Loucy (cell line): ENCODE results near the gene CD300A.

Experiments
- H2AFZ ChIP-seq: fragments of 200-600 bp; sonication (generic); 2 replicates; pipeline ENCODE4 v1.6.0; 2016; ENCODE audit warnings: antibody characterized with exemption, mild to moderate bottlenecking, low read length, moderate library complexity
- H3F3A ChIP-seq: fragments of 200-600 bp; 2 replicates; pipeline ENCODE4 v1.6.0; 2016; ENCODE audit warnings: antibody characterized with exemption, low read depth, mild to moderate bottlenecking
- H3K27me3 ChIP-seq: fragments of 200-600 bp; sonication (generic); 2 replicates; pipeline ENCODE4 v1.6.1; 2014; ENCODE audit warnings: low read length, mild to moderate bottlenecking; ENCODE audit not compliant: insufficient read depth, poor library complexity, severe bottlenecking
- H3K36me3 ChIP-seq: fragments of 200-600 bp; sonication (generic); 2 replicates; pipeline ENCODE4 v1.6.1; 2016; ENCODE audit warnings: low read length; ENCODE audit not compliant: insufficient read depth
- H3K4me1 ChIP-seq: fragments of 200-600 bp; sonication (generic); 2 replicates; pipeline ENCODE4 v1.5.1; 2014; ENCODE audit warnings: low read length, mild to moderate bottlenecking; ENCODE audit not compliant: insufficient read depth, poor library complexity, severe bottlenecking
- H3K4me2 ChIP-seq: fragments of 200-600 bp; sonication (generic); 2 replicates; pipeline ENCODE4 v1.6.0; 2014; ENCODE audit warnings: antibody characterized with exemption, low read length, low read depth, mild to moderate bottlenecking; ENCODE audit not compliant: poor library complexity, severe bottlenecking
- H3K4me3 ChIP-seq: fragments of 200-600 bp; sonication (generic); 2 replicates; pipeline ENCODE4 v1.5.1; 2014; ENCODE audit warnings: low read length, mild to moderate bottlenecking, mixed read lengths; ENCODE audit not compliant: poor library complexity, severe bottlenecking
- H3K79me2 ChIP-seq: fragments of 200-600 bp; sonication (generic); 2 replicates; pipeline ENCODE4 v1.6.1; 2014; ENCODE audit warnings: low read length; ENCODE audit not compliant: insufficient read depth
- H3K9ac ChIP-seq: fragments of 200-600 bp; sonication (generic); 2 replicates; pipeline ENCODE4 v1.6.0; 2014; ENCODE audit warnings: mild to moderate bottlenecking, low read depth, low read length, moderate library complexity; ENCODE audit not compliant: poor library complexity, severe bottlenecking
- H3K9me2 ChIP-seq: fragments of 200-600 bp; sonication (generic); replicated peaks from 2 replicates; pipeline ENCODE4 v1.6.1; 2016; ENCODE audit warnings: low read depth, low read length, mixed read lengths
- H3K9me3 ChIP-seq: fragments of 200-600 bp; sonication (generic); 2 replicates; pipeline ENCODE4 v1.6.1; 2014; ENCODE audit warnings: mild to moderate bottlenecking, antibody characterized with exemption, low read length, low read depth; ENCODE audit not compliant: insufficient read depth
- H4K20me1 ChIP-seq: fragments of 200-600 bp; sonication (generic); 2 replicates; pipeline ENCODE4 v1.6.0; 2014; ENCODE audit warnings: antibody characterized with exemption, low read length, mild to moderate bottlenecking; ENCODE audit not compliant: insufficient read depth, poor library complexity, severe bottlenecking
- EZH2phosphoT487 ChIP-seq: fragments of 200-600 bp; IDR thresholded peaks from 2 replicates; pipeline ENCODE4 v1.6.1; 2018; ENCODE audit warnings: antibody characterized with exemption, mild to moderate bottlenecking, moderate library complexity, borderline replicate concordance
- TF ChIP-seq, protein P1 (sequence below): fragments of 200-600 bp; sonication (generic); conservative IDR thresholded peaks from 2 replicates; pipeline ENCODE4 v1.5.1; 2014; ENCODE audit warnings: mild to moderate bottlenecking, antibody characterized with exemption, low read length

Gene CD300A

DNA sequence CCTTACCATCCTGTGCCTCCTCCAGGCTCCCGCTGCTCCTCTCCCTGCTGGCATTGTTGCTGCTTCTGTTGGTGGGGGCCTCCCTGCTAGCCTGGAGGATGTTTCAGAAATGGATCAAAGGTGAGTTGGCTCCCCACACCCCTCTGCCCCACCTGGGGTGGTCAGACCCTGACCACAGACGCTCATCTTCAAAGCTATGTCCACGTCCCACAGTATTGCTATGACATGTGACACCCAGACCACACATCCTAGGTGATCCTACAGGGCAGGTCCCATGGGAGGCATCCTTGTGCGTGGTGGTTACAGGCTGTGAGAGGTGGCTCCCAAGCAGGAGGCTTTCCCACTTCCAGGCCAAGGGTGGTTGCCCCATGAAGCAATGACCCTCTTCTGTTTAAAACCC is 11.0 kb downstream of the CD300A start:
- Histone ChIP-seq H3K9me2 (no peaks in the 10 kb centered on the region), H3K79me2 (no peaks in the 10 kb centered on the region), H3K27me3 (no peaks in the 10 kb centered on the region), H3K36me3 (no peaks in the 10 kb centered on the region), H2AFZ (no peak overlapping the region), H3F3A (no peaks in the 10 kb centered on the region), H3K9ac (no peak overlapping the region), H4K20me1 (no peaks in the 10 kb centered on the region), H3K9me3 (0 out of 2 replicates have a peak, but pooled peaks cover 2% of the 10 kb centered on the region), H3K4me1 (peaks cover 6% of the 10 kb centered on the region), H3K4me2 (no peak overlapping the region), H3K4me3 (no peak overlapping the region)
- TF ChIP-seq, protein P1, sequence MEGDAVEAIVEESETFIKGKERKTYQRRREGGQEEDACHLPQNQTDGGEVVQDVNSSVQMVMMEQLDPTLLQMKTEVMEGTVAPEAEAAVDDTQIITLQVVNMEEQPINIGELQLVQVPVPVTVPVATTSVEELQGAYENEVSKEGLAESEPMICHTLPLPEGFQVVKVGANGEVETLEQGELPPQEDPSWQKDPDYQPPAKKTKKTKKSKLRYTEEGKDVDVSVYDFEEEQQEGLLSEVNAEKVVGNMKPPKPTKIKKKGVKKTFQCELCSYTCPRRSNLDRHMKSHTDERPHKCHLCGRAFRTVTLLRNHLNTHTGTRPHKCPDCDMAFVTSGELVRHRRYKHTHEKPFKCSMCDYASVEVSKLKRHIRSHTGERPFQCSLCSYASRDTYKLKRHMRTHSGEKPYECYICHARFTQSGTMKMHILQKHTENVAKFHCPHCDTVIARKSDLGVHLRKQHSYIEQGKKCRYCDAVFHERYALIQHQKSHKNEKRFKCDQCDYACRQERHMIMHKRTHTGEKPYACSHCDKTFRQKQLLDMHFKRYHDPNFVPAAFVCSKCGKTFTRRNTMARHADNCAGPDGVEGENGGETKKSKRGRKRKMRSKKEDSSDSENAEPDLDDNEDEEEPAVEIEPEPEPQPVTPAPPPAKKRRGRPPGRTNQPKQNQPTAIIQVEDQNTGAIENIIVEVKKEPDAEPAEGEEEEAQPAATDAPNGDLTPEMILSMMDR: no peak
- TF ChIP-seq EZH2phosphoT487: no peak

DNA sequence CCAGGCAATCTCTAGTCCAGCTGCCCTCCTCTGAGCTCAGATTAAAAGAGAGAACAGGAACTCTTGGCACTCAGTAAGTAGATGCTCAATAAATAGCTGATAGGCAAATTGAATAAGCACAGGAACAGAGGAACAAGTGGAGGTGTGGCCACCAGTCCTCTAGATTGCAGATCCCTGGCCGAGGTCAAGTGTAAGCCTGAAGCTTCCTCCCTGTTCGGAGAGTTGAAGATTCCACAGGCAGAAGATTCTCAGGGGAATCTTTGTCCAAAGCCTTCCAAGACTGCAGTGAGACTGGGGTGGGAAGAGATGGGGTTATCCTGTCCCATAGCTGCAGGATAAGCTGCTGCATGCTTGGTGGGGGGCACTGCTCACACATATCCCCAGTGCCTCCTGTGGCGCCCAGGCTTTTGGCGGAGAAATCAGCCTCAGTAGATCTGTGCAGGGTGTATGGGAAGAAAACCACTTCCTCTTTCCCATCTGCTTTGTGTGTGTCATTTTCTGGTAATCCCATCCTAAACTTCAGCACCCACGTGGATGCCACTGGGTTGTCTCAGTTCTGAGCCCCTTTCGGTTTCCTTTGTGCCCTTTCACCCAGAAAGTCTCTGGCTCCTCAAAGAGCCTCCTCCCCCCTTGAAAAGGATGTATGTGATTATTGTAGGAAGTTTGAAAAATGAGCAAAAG is 12.1 kb downstream of the CD300A start:
- no peaks in the 10 kb centered on the region for H3K27me3 ChIP-seq
- H3K4me3 ChIP-seq: no peak overlapping the region
- H3K36me3 ChIP-seq: no peaks in the 10 kb centered on the region
- H3K4me2 ChIP-seq: no peak overlapping the region
- no peak for TF ChIP-seq EZH2phosphoT487
- TF ChIP-seq, protein P1: no peak
- H3F3A ChIP-seq: no peaks in the 10 kb centered on the region
- no peaks in the 10 kb centered on the region for H4K20me1 ChIP-seq
- H3K9me2 ChIP-seq: no peaks in the 10 kb centered on the region
- H3K4me1 ChIP-seq: peaks cover 6% of the 10 kb centered on the region
- H2AFZ ChIP-seq: no peak overlapping the region
- no peaks in the 10 kb centered on the region for H3K79me2 ChIP-seq
- H3K9me3 ChIP-seq: 0 out of 2 replicates have a peak, but pooled peaks cover 2% of the 10 kb centered on the region
- no peak overlapping the region for H3K9ac ChIP-seq

DNA sequence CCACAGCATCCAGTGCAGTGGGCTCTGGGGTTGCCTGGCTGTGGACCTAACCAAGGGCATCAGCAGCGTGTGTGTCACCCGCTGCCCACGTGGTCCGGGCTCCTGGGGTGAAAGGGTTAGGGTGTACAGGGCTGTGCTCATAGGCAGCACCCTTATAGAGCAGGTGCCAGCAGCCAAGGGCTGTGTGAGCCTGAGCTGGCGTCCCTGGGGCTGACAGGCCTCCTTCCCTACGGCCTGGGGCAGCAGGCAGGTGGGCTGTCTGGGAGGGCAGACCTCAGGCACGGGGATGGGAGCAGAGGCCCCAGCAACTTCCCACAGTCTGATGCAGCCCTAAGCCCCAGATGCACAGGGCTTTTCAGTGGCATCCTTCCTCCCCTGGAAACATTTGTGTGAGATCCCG is 13.9 kb downstream of the CD300A start:
- peaks cover 6% of the 10 kb centered on the region for H3K27me3 ChIP-seq
- no peak for TF ChIP-seq EZH2phosphoT487
- TF ChIP-seq, protein P1: no peak
- no peak overlapping the region for H3K4me3 ChIP-seq
- H3K36me3 ChIP-seq: no peaks in the 10 kb centered on the region
- no peaks in the 10 kb centered on the region for H3K9me2 ChIP-seq
- H3K79me2 ChIP-seq: no peaks in the 10 kb centered on the region
- H3K9me3 ChIP-seq: 0 out of 2 replicates have a peak, but pooled peaks cover 2% of the 10 kb centered on the region
- H4K20me1 ChIP-seq: no peaks in the 10 kb centered on the region
- H3F3A ChIP-seq: no peaks in the 10 kb centered on the region
- H3K4me2 ChIP-seq: no peak overlapping the region
- no peak overlapping the region for H2AFZ ChIP-seq
- H3K9ac ChIP-seq: no peak overlapping the region
- peaks cover 6% of the 10 kb centered on the region for H3K4me1 ChIP-seq
